Dedifferentiated amniotic fluid mesenchymal stem cell (primary cell): Measurements from ENCODE around the gene KLF7.

Source experiments
- DNase-seq: peaks from one replicate; pipeline ENCODE4 v3.0.0-alpha.2; 2016; ENCODE audit errors: extremely low spot score

The KLF7 gene

GRCh38 chr2:207167099-207167923, 1.6 kb upstream of the KLF7 start:
- peak; percentile 61 for DNase-seq

GRCh38 chr2:207166349-207167098, 776 bp upstream of the KLF7 start:
- peak; percentile 44 for DNase-seq

- DNase-seq = peak; percentile 100
Measured at GRCh38 chr2:207166039-207166348, 246 bp upstream of the KLF7 start.

DNA sequence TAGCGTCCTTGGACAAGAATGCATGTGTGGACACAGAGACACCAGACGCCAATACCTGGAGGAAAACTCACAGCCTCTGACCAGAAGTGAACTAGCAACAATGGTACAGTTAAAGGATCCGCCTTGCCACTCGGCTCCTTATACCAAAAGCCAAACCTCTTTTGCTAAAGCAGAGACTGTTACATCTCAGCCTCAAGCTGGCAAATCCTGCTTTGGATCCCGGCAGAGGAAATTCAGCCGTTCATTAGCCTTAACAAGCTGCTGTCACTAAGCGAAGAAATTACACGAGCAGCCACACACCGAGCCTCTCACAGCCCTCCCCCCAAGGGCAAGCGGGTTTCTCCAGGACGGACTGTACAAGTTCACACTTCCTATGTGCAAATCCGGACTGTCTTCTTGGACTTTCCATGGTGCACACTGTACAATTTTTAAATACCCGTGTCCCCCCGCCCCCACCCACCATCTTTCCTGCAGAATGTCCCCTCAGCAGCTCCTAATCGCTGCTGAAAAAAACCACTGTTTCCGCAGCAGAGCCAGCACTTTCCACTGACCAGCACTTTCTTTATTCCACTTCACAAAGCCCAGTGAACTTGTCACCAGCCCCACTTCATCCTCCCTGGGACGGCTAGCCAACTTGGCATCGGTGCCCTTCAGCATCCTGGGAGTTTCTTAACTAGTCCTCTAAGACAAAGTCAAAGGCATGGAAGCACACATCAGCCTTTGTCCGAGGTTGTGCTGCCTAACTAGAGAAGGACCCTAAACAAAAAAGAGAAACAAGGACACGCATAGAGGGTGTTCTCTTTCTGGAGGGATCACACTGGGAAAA, 1.5 kb downstream of the KLF7 start:
- DNase-seq = no peak

GRCh38 chr2:207163756-207164005, 2.1 kb downstream of the KLF7 start:
- no peak for DNase-seq

- peak; percentile 80 for DNase-seq
Measured at GRCh38 chr2:207163053-207163755, 2.5 kb downstream of the KLF7 start.

GRCh38 chr2:207162316-207162715, 3.4 kb downstream of the KLF7 start:
- no peak for DNase-seq

- DNase-seq = peak; percentile 59
Measured at GRCh38 chr2:207161247-207162123, 4.3 kb downstream of the KLF7 start.

GRCh38 chr2:207160115-207160514, 5.6 kb downstream of the KLF7 start:
- DNase-seq = no peak

DNA sequence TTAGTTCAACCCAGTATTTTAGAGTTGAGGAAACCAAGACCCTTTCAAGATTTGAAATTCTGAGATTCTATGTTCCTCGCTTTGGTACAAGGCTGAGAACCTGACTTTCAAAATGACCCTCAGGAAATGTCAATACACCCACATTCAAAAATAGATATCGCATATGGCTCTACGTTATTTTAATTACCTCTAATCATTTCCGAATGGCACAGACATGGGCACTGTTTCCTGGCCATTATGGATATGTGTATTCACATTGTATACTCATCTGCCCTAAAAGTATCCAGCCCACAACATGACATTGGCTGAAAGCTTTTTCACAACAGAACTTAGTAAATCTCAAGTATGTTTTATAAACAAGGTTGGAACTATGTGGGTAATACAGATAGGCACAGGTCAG, 6.7 kb downstream of the KLF7 start:
- no peak for DNase-seq

- DNase-seq = no peak
Measured at GRCh38 chr2:207157731-207158130, 8.0 kb downstream of the KLF7 start.

DNA sequence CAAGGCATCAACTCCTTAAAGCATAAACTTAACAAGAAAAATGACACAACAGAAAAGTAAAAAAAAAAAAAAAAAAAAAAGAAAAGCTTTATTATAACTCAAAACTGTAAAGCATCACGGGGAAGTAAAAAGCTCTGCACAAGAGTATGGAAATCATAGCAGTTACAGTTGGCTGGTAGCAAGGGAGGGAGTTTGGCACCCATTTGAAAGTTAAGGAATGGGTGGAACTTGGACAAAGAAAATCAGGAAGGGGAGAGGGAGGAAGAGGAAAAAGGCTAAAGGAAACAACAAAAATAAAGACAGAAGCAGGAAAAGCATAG, 8.6 kb downstream of the KLF7 start:
- DNase-seq = no peak

DNA sequence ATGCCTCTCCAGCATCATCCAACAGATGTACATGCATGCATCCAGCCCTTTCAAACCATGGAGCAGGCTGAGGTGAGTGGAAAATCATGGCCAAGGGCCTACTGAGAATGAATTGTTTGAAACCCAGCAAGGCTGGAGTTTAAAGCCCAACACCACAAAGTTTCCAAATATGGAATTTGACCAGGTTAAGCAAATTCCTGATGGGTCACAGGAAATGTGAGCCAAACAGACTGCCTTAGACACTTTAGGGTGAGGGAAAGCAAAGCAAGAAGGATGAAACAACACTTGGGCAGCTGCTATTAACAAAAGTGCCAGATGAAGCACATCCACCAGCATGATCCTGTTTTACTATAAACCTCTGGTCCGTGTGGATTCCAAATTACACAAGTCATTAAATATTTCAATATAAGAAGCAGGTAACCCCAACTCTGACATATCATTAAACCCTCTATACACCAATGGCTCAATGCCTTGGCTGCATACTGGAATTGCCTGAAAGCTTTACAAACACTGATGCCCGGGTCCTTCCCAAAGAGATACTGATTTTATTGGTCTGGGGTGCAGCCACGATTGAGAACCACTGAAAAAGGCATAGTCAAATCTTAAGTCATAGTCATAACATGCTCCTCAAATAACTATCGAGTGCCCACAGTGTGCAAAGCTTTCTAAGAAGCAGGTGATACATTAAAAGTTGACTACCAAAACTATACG, 9.1 kb downstream of the KLF7 start:
- no peak for DNase-seq

DNA sequence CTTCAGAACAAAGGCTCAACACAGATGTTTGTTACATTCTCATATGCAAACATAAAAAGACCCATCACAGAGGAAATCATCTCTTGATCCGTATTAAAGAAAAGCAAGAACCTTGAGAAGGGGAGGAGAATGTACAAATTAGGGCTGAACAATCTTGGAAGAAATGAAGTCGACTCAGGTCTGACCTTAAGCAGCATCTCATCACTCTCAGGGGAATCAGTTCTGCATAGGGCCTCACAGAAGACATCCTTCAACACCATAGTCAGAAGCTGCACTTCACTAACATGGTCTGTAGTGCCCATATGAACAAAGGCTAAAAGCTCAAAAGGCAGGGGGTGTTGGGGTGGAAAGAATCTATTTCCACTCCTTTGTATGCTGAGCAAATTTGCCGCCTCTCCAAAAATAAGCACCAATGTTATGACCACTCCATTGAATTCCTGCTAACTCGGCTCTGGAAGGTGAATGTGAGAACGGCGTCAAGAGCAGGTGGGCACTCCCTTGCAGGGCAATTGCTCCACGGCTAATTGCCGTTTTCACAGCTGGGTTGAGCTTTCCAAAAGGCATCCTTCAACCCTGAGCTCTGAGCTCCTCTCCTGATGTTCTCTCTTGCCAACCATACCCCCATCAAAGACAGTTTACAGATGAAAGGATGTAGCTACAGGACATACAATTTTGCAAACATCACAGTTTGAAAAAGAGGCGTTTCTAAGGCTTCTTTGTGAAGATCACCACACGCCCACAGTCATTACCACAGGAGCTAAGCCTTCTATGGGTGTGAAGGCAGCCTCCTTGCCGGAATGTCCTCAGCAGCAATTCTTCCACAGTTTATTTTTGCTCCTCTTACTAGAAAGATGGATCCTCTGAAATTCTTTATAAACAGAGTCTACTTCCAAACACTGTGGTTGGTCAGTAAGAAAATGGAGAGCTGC, 10.0 kb downstream of the KLF7 start:
- DNase-seq = no peak

DNA sequence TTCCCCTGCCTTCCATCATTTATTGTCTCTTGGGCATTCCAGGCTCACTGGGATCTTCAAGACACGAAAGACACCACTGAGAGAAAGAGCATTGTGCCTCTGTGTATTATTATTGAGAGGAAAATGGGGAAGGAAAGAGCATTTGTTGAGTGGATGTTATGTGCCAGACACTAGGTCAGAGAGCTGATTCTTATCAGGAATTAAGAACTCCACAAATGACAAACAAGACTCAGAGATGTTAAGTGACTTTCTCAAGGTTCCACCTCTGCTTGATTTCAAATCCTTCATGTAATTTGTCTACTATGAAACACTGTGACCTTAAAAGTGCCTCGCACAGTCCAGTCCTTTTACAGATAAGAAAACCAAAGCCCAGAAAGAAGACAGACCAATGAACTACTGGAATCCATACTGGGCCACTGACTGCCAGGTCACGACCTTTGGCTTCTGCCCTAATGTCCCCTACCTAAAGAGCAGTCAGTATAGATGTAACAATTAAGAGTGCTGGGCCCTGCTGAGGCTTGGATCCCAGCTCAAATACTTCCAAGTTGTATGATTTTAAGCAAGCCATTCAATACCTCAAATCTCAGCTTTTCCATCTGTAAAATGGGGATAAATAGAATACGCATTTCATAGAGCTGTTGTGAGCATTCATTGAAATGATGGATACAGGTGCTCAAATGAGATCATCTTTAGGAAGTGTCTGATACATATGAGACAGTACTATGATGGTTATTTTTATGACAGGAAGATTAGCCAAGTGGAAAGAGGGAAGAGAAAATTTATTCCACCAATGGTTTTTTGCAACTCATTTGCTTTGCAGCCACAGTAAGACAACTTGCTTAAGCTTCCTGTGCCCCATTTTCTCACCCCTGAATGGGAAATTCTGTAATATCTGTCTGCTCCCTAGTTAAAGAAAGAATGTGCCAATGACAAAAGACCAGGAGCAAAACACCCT, 10.9 kb downstream of the KLF7 start:
- DNase-seq = no peak

GRCh38 chr2:207153266-207153975, 12.3 kb downstream of the KLF7 start:
- DNase-seq = no peak

DNA sequence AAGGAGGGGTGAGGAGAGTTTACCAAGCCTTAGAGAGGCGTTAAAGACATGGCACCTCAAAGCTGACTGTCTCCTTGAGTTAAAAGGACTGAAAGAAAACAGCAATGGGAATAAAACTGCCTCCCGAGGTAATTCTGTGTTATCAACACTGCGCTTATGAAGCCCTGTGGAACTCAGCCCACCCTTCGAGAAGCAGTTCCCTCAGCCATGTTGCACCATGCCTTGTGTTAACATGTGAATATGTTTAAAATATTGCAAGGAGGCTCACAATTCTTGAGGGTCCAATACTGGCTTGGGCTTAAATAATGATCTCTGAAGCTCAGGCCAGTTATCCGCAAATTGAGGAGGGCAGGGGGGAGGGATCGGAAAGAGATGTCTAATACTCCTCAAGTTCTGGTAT, 14.7 kb downstream of the KLF7 start:
- no peak for DNase-seq

GRCh38 chr2:207150284-207150683, 15.5 kb downstream of the KLF7 start:
- no peak for DNase-seq
